NCI-H2107 (cell line): ENCODE measurements around the gene PPY.
"Not testable (repeated sequence)": the region's sequence is repeated elsewhere in the genome, so short reads cannot be mapped to it uniquely, and the experiment has no call there.

Experiments
- DNase-seq: peaks from one replicate; lab custom pipeline; 2025; lab: John Stamatoyannopoulos, UW

Gene PPY

GRCh38 chr17:43931062-43931571, 11.2 kb downstream of the PPY start:
- DNase-seq: no peak

GRCh38 chr17:43928609-43929008, 13.7 kb downstream of the PPY start:
- DNase-seq: no peak

- not testable (repeated sequence) for DNase-seq
These were observed 14.3 kb downstream of the PPY start for GRCh38 chr17:43927929-43928328.

GRCh38 chr17:43927060-43927864, 15.0 kb downstream of the PPY start:
- no peak for DNase-seq

- no peak for DNase-seq
These were observed 17.7 kb downstream of the PPY start for GRCh38 chr17:43924558-43924957.

GRCh38 chr17:43920500-43921095, 21.7 kb downstream of the PPY start:
- no peak for DNase-seq

- DNase-seq: no peak
These were observed 24.3 kb downstream of the PPY start for GRCh38 chr17:43918026-43918389.

GRCh38 chr17:43917348-43918025, 24.8 kb downstream of the PPY start:
- no peak for DNase-seq

GRCh38 chr17:43917016-43917347, 25.3 kb downstream of the PPY start:
- DNase-seq: no peak

GRCh38 chr17:43916385-43916784, 25.9 kb downstream of the PPY start:
- DNase-seq: no peak

GRCh38 chr17:43915559-43915958, 26.7 kb downstream of the PPY start:
- no peak for DNase-seq

- no peak for DNase-seq
These were observed 27.8 kb downstream of the PPY start for GRCh38 chr17:43914451-43914850.

- no peak for DNase-seq
These were observed 28.7 kb downstream of the PPY start for GRCh38 chr17:43913584-43913983.

- no peak for DNase-seq
These were observed 29.5 kb downstream of the PPY start for GRCh38 chr17:43912635-43913304.

- DNase-seq: no peak
These were observed 30.4 kb downstream of the PPY start for GRCh38 chr17:43911904-43912303.

- no peak for DNase-seq
These were observed 32.6 kb downstream of the PPY start for GRCh38 chr17:43909537-43910231.

- no peak for DNase-seq
These were observed 34.1 kb downstream of the PPY start for GRCh38 chr17:43907998-43908721.

GRCh38 chr17:43907425-43907981, 34.8 kb downstream of the PPY start, which contains the start of gene MPP2:
MPP2 (minus strand) TSS chr17:43907536; CDS start chr17:43904460, 3,076 bp downstream.
- DNase-seq: no peak

GRCh38 chr17:43906951-43907424, 35.3 kb downstream of the PPY start:
- DNase-seq: no peak

- DNase-seq: no peak
These were observed 36.1 kb downstream of the PPY start for GRCh38 chr17:43905985-43906852.
